Keratinocyte (primary cell): ENCODE data around the gene PAFAH2. TPM values are rescaled to one million over a fixed set of nuclear protein-coding genes. Genes with fewer than 3 reads are reported as not detected.

ENCODE experiments used
- DNase-seq: peaks from one replicate; pipeline ENCODE4 v3.0.0-alpha.2; 2011; ENCODE audit warnings: low read depth, missing footprints, low spot score
- FAIRE-seq: peaks from 2 replicates; lab custom pipeline; 2011; peaks lifted over from hg19 to GRCh38; lab: Jason Lieb, UNC
- H2AFZ ChIP-seq: 2 replicates; pipeline ENCODE4 v1.6.0; 2012; ENCODE audit warnings: low read length, control low read depth, inconsistent platforms; ENCODE audit not compliant: control insufficient read depth
- H3K27ac ChIP-seq: 2 replicates; pipeline ENCODE4 v1.5.1; 2011; ENCODE audit warnings: low read length; ENCODE audit not compliant: control insufficient read depth, insufficient read depth
- H3K27me3 ChIP-seq: 3 replicates; pipeline ENCODE4 v1.6.0; 2011; ENCODE audit warnings: low read length; ENCODE audit not compliant: control insufficient read depth, insufficient read depth; ENCODE audit errors: extremely low read depth
- H3K36me3 ChIP-seq, 2 experiments: 2 replicates in 1 of 2; 3 replicates in 1 of 2; pipeline ENCODE4 v1.5.1; 2011; ENCODE audit warnings: low read length in 2 of 2, mild to moderate bottlenecking in 1 of 2; ENCODE audit not compliant: control insufficient read depth in 2 of 2, insufficient read depth in 2 of 2; ENCODE audit errors: extremely low read depth in 1 of 2
- H3K4me1 ChIP-seq: 3 replicates; pipeline ENCODE4 v1.5.1; 2011; ENCODE audit warnings: low read length; ENCODE audit not compliant: control insufficient read depth, insufficient read depth; ENCODE audit errors: extremely low read depth
- H3K4me2 ChIP-seq: 3 replicates; pipeline ENCODE4 v1.6.0; 2011; ENCODE audit warnings: low read depth, low read length; ENCODE audit not compliant: control insufficient read depth, insufficient read depth; ENCODE audit errors: extremely low read depth
- H3K4me3 ChIP-seq, 3 experiments: fragments of 200-600 bp in 1 of 3; sonication (generic) in 1 of 3; 2 replicates in 2 of 3; 3 replicates in 1 of 3; pipeline ENCODE4 v1.5.1; 2011 to 2016; ENCODE audit warnings: low read length in 3 of 3, mild to moderate bottlenecking in 3 of 3, control low read depth in 2 of 3, inconsistent platforms in 1 of 3, low read depth in 1 of 3, mixed read lengths in 1 of 3, mixed run types in 1 of 3, moderate library complexity in 1 of 3; ENCODE audit not compliant: control insufficient read depth in 2 of 3, insufficient read depth in 2 of 3; ENCODE audit errors: extremely low read depth in 1 of 3
- H3K79me2 ChIP-seq: 2 replicates; pipeline ENCODE4 v1.6.0; 2012; ENCODE audit warnings: low read length; ENCODE audit not compliant: control insufficient read depth, insufficient read depth
- H3K9ac ChIP-seq: 3 replicates; pipeline ENCODE4 v1.6.0; 2011; ENCODE audit warnings: low read length; ENCODE audit not compliant: control insufficient read depth, insufficient read depth; ENCODE audit errors: extremely low read depth
- H3K9me1 ChIP-seq: 3 replicates; pipeline ENCODE4 v1.6.0; 2011; ENCODE audit warnings: low read length; ENCODE audit not compliant: control insufficient read depth, insufficient read depth; ENCODE audit errors: extremely low read depth
- H3K9me3 ChIP-seq: 2 replicates; pipeline ENCODE4 v1.5.1; 2012; ENCODE audit warnings: low read depth, low read length; ENCODE audit not compliant: control insufficient read depth
- H4K20me1 ChIP-seq: 3 replicates; pipeline ENCODE4 v1.6.0; 2011; ENCODE audit warnings: low read length; ENCODE audit not compliant: control insufficient read depth, insufficient read depth; ENCODE audit errors: extremely low read depth
- EZH2 ChIP-seq: IDR thresholded peaks from one replicate; pipeline ENCODE4 v1.6.1; 2012; ENCODE audit warnings: inconsistent platforms, mild to moderate bottlenecking, low read length, moderate library complexity
- dilution Hi-C: fragments of 300-500 bp; cut with MboI; formaldehyde crosslinking; loops from one replicate; pipeline ENCODE4 v1.7.0; 2020; ENCODE audit warnings: low sequenced_read_pairs; ENCODE audit not compliant: extremely low pct_ligation_motif_present
- polyA plus RNA-seq, 5 experiments: library from polyadenylated mRNA; depleted of rRNA in 3 of 5; stranded (reverse) in 3 of 5; stranded (forward) in 1 of 5; unstranded in 1 of 5; fragments of >200 nt; gene quantifications; 1 replicate in 1 of 5; 2 replicates in 3 of 5; 3 replicates in 1 of 5; pipeline versions ENCODE4 v1.2.1 to v1.2.3, GENCODE V29; 2011 to 2012; ENCODE audit warnings: missing spikeins in 2 of 5, low read depth in 1 of 5, low replicate concordance in 1 of 5
- TF ChIP-seq, protein P1 (sequence below), 3 experiments: IDR thresholded peaks in 1 of 3; conservative IDR thresholded peaks in 1 of 3; optimal IDR thresholded peaks in 1 of 3; 2 replicates in 2 of 3; 3 replicates in 1 of 3; pipeline versions ENCODE3 to v1.5.1; 2011; ENCODE audit warnings: low read length in 3 of 3, mild to moderate bottlenecking in 3 of 3, moderate library complexity in 2 of 3, control low read depth in 1 of 3, inconsistent platforms in 1 of 3; ENCODE audit not compliant: insufficient read depth in 2 of 3; ENCODE audit errors: extremely low read depth in 1 of 3

Gene PAFAH2
- polyA plus RNA-seq, 1 donor (not counting 4 experiments of a cell fraction or from before 2014, with no cell fraction given), result 15.5 TPM

GRCh38 chr1:25952841-25953401 is 44.9 kb downstream of the PAFAH2 start:
- H3K79me2 ChIP-seq, result no peaks in the 10 kb centered on the region
- no peak overlapping the region for H3K27ac ChIP-seq
- no peaks in the 10 kb centered on the region for H3K9me3 ChIP-seq
- dilution Hi-C loops, result no loop called here
- H3K9ac ChIP-seq, result no peak overlapping the region
- no peak overlapping the region for H3K4me2 ChIP-seq
- no peak overlapping the region for H2AFZ ChIP-seq
- H3K27me3 ChIP-seq, result no peaks in the 10 kb centered on the region
- no peaks in the 10 kb centered on the region for H3K36me3 ChIP-seq
- DNase-seq (no peak), FAIRE-seq (no peak)
- no peak overlapping the region for H3K4me3 ChIP-seq
- TF ChIP-seq, protein P1, sequence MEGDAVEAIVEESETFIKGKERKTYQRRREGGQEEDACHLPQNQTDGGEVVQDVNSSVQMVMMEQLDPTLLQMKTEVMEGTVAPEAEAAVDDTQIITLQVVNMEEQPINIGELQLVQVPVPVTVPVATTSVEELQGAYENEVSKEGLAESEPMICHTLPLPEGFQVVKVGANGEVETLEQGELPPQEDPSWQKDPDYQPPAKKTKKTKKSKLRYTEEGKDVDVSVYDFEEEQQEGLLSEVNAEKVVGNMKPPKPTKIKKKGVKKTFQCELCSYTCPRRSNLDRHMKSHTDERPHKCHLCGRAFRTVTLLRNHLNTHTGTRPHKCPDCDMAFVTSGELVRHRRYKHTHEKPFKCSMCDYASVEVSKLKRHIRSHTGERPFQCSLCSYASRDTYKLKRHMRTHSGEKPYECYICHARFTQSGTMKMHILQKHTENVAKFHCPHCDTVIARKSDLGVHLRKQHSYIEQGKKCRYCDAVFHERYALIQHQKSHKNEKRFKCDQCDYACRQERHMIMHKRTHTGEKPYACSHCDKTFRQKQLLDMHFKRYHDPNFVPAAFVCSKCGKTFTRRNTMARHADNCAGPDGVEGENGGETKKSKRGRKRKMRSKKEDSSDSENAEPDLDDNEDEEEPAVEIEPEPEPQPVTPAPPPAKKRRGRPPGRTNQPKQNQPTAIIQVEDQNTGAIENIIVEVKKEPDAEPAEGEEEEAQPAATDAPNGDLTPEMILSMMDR (optimal IDR thresholded peaks at IDR 0.05 in 1 of 3, IDR thresholded peaks at IDR 0.05 in 1 of 3, conservative IDR thresholded peaks at IDR 0.05 in 1 of 3; ENCODE audit: extremely low read depth in 1 of 3, insufficient read depth in 2 of 3, low read length in 3 of 3), result no peak
- no peak for TF ChIP-seq EZH2
- no peaks in the 10 kb centered on the region for H3K9me1 ChIP-seq
- H4K20me1 ChIP-seq, result no peaks in the 10 kb centered on the region
- no peaks in the 10 kb centered on the region for H3K4me1 ChIP-seq

- H3K9me1 ChIP-seq, result no peaks in the 10 kb centered on the region
- H3K27ac ChIP-seq, result no peak overlapping the region
- dilution Hi-C loops, result no loop called here
- H3K4me2 ChIP-seq, result no peak overlapping the region
- no peaks in the 10 kb centered on the region for H3K79me2 ChIP-seq
- no peak overlapping the region for H2AFZ ChIP-seq
- H3K36me3 ChIP-seq, result no peaks in the 10 kb centered on the region
- no peaks in the 10 kb centered on the region for H3K27me3 ChIP-seq
- H3K4me3 ChIP-seq, result no peak overlapping the region
- FAIRE-seq, result no peak
- no peaks in the 10 kb centered on the region for H3K4me1 ChIP-seq
- H4K20me1 ChIP-seq, result no peaks in the 10 kb centered on the region
- TF ChIP-seq EZH2, result no peak
- TF ChIP-seq, protein P1 (optimal IDR thresholded peaks at IDR 0.05 in 1 of 3, IDR thresholded peaks at IDR 0.05 in 1 of 3, conservative IDR thresholded peaks at IDR 0.05 in 1 of 3; ENCODE audit: extremely low read depth in 1 of 3, insufficient read depth in 2 of 3, low read length in 3 of 3), result no peak
- H3K9me3 ChIP-seq, result no peaks in the 10 kb centered on the region
- H3K9ac ChIP-seq, result no peak overlapping the region
- no peak for DNase-seq
These were observed 49.2 kb downstream of the PAFAH2 start for GRCh38 chr1:25948641-25949040.
